Inflammatory macrophage treated with lipopolysaccharide for 4 hours (primary cell): ENCODE results near the gene PWWP2B.
A peak's percentile ranks its signal among the peaks of the same experiment; 100 is the strongest.

Experiments used
- DNase-seq: peaks from one replicate; pipeline ENCODE4 v3.0.0-alpha.2; 2020

PWWP2B gene

GRCh38 chr10:132397036-132397541 is at the start of gene PWWP2B:
Gene PWWP2B (plus strand): TSS chr10:132397200. CDS start chr10:132397227, 27 bp downstream.
- peak; percentile 58 for DNase-seq

- DNase-seq: no peak
These were observed 49.6 kb upstream of the PWWP2B start for GRCh38 chr10:132347211-132347930.

- DNase-seq: no peak
These were observed 49.1 kb upstream of the PWWP2B start for GRCh38 chr10:132347931-132348267.

- DNase-seq: no peak
These were observed 47.2 kb upstream of the PWWP2B start for GRCh38 chr10:132349766-132350165.

DNA sequence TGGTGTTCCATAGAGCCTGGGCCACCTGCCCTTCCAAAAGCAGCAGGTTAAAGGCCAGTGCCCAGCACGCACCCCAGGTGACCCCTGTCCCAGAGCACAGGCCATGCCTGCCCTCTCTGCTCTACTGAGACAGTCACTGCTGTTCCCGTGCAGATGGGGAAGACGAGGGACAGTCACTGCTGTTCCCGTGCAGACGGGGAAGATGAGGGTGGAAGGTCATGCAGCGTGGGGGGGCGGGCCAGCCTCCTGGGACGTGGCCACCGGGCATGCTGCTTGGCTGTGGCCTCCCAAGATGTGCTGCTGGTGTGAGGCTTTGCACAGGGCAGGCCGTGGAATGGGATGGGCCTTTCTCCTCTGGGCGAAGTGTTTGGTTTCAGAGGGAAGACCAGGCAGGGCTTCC is 46.6 kb upstream of the PWWP2B start:
- DNase-seq: no peak

GRCh38 chr10:132350946-132351345 is 46.1 kb upstream of the PWWP2B start:
- no peak for DNase-seq

DNA sequence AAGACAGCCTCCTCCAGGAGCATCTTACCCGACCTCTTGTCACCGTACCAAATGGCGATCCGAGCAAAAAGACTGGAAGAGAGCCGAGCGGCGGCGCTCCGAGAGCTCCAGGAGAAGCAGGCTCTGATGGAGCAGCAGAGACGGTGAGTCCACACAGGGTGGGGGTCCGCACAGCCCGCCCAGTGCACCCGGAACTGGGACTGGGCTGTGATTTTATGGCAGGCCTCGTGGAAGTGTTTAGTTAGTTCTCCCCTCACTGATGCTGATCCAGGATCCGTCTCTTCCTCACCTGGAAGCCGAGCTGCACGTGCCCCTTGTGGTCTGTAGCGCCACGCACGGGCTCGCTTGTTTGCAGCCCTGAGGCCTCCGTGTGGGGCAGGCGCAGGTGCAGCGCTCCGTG is 45.4 kb upstream of the PWWP2B start:
- DNase-seq: no peak

DNA sequence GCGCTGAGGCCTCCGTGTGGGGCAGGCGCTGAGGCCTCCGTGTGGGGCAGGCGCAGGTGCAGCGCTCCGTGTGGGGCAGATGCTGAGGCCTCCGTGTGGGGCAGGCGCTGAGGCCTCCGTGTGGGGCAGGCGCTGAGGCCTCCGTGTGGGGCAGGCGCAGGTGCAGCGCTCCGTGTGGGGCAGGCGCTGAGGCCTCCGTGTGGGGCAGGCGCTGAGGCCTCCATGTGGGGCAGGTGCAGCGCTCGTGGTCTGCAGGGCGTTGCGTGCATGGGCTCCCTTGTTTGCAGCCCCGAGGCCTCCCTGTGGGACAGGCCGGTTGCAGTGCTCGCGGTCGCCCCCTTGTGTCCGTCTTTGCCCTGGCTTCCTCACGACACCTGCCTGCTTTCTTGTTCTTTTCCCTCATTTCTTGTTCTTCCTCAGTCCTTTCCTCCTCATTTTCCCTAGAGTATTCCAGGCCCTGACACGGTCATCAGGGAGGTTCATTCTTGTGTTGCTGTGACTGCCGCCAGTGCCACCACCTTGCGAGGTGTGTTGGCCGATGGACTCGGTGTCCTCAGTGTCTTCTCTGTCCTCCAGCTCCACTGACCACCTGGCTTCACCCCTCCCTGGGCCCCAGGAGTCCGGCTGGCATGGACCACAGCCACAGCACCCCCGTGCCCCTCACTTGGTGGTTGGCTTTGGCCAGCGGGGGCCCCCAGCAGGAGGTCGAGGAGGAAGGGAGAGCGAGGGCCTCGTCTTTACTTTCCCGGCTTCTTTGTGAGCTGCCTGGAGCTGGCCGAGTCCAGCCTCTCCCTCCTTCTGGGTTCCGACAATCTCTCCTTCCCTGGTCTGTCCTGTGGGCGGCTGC is 44.3 kb upstream of the PWWP2B start:
- peak; percentile 43 for DNase-seq

DNA sequence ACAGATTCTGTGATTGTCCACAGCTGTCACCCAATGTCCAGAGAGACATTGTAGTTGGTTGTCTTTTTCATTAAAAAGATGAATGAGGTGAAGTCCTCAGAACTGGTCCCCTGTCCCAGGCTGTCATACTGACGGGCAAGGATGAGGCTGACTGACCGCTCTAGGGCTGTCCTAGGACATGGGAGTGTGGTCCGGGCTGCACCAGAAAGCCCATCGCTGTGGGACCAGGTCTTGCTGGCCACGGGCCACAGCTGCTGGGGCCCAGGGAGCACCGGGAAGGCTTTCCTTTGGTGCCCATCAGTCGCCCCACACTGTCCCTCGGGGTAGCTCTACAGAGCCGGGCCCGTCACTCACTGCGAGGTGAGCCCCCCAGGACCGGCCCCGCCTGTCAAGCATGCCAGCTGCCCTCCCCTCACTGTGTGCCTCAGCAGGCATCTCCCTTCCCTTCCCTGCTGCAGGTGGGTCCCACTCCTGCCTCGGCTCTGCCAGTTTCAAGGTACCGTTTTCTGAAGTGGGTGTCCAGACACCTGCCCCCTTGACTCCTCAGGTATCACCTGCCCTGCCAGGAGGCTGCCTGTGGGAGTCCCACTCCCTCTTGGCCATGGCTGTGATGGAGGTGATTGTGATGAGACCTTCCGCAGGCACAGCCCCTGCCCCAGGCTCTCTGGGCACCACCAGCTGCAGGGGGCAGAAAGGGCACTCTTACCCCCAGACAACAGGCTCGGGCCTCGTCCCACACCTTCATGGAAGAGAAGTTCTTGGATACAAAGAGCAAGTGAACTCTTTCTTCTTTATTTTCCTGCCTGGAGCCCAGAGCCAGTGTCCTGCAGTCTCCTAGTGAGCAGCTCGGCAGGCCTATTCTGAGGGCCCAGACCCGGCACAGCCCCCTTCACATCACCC is 43.3 kb upstream of the PWWP2B start:
- DNase-seq: no peak

- peak; percentile 40 for DNase-seq
These were observed 42.5 kb upstream of the PWWP2B start for GRCh38 chr10:132354356-132355094.

- no peak for DNase-seq
These were observed 41.7 kb upstream of the PWWP2B start for GRCh38 chr10:132355297-132355696.

- DNase-seq: peak; percentile 18
These were observed 41.2 kb upstream of the PWWP2B start for GRCh38 chr10:132355754-132356153.

GRCh38 chr10:132356621-132357195 is 40.3 kb upstream of the PWWP2B start:
- no peak for DNase-seq

GRCh38 chr10:132357286-132358058 is 39.5 kb upstream of the PWWP2B start:
- DNase-seq: no peak

- DNase-seq: no peak
These were observed 37.5 kb upstream of the PWWP2B start for GRCh38 chr10:132359305-132360040.

DNA sequence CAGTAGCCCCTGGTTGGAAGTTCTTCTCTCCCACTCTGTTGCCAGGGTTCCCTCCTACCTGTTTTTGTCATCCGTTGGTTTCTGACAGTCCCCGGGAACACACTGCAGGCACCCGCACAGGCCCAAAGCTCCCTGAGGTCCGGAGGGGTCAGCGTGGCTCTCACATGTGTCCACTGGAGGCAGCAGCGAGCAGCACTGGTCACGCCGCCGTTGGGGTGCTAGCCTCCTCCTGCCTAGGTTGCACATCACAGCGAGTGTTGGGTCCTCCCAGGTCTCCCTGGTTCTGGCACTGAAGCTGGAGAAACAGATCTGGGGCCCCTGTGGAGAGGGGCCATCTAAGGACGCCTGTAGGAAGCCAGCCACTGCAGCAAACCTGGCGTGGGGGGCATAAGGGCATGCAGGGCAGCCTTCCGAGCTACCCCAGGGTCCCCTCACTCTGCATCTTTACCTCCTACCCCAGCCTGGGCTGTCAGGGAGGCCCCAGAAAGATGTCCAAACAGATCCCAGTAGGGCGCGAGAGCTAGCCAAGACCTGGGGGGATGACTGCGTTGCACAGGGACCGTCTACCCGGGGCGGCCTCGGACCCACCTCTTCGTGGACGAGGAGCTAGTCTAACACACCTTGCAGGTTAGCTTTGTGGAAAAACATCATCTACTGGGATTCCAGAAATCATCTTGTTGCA is 36.1 kb upstream of the PWWP2B start:
- peak; percentile 24 for DNase-seq

DNA sequence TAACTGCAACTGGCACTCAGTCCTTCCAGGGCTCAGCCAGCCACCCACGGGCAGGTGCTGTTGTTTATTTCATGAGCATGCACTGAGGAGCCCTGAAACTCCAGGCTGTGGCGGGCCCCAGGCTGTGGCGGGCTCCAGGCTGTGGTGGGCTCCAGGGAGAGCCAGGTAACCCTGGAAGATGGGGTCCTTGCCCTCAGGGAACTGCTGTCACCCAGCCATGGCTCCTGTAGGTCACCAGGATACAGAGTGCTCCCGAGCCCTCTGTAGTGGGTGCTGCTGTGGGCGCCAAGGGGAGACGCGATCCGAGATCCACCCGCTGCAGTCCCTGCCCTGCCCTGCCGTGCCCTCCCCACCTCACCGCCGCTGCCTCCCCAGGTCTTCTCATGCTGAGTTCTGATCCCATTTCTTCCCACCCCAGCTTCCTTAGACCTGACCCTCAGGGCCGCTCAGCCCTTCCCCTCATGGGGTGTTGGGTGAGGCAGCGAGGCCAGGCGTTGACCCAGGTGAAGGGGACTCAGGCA is 35.4 kb upstream of the PWWP2B start:
- DNase-seq: no peak

DNA sequence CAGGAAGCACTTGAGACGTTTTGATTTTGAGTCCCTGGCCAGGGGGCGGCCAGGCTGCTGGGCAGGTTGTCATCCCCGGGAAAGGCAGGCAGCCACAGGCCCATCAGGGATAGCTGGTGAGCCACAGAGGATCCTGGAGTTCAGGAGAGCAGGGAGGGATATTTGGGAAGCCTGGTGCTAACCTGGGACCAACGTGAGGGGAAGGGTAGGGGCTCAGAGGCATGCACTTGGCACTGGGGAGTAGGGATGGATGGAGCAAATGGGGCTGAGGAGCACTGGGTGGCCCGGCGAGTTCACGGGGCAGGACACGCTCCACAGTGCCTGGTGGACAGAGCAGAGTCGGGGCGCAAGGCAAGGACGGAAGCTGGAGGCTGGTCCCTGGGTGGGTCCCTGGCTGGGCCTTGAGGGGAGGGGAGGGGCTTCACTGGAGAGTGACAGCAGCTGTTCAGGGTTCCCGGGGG is 34.8 kb upstream of the PWWP2B start:
- DNase-seq: no peak

DNA sequence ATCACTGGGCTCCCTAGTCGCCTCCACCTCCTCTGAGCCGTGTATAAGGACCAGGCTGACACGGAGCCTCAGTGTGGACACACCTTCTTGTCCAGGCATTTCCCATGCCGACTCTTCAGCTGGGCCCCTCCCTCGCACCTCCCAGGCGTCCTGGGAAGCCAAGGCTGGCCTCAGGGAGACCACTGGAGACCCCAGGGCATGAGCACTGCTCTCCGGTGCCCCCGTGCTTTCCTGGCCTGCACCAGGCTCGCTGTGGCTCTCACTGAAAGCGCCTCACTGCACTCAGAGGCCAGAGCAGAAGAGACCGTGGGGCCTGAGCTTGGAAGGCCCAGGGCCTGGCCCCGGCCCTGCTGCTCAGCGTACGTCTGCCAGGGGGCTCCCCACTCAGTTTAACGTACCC is 33.6 kb upstream of the PWWP2B start:
- DNase-seq: no peak
